Right atrium auricular region (tissue), 2 donors: ENCODE results near the gene TMEM163. TPM values are rescaled to one million over a fixed set of nuclear protein-coding genes. Genes with fewer than 3 reads are reported as not detected.
A peak's percentile ranks its signal among the peaks of the same experiment; 100 is the strongest.

Source experiments
- DNase-seq: peaks from one replicate; pipeline ENCODE4 v3.0.0-alpha.2; 2019; ENCODE audit warnings: low spot score
- H3K27ac ChIP-seq, 2 donors: fragments of 200-600 bp; sonication (generic); 1 replicate in 1 of 2; 2 replicates in 1 of 2; pipeline ENCODE4 v1.5.1; 2016 to 2019
- H3K27me3 ChIP-seq, 2 donors: fragments of 200-600 bp; sonication (generic); one replicate each; pipeline versions ENCODE4 v1.5.1 to v1.6.0; 2017 to 2019
- H3K36me3 ChIP-seq: fragments of 200-600 bp; sonication (generic); one replicate; pipeline ENCODE4 v1.5.1; 2016
- H3K4me1 ChIP-seq, 2 donors: fragments of 200-600 bp; sonication (generic); one replicate each; pipeline versions ENCODE4 v1.5.1 to v1.6.0; 2017 to 2019
- H3K4me3 ChIP-seq, 2 donors: fragments of 200-600 bp; sonication (generic); 1 replicate in 1 of 2; 2 replicates in 1 of 2; pipeline ENCODE4 v1.5.1; 2017 to 2019; ENCODE audit warnings: mild to moderate bottlenecking in 1 of 2, moderate library complexity in 1 of 2
- H3K9me3 ChIP-seq, 2 donors: fragments of 200-600 bp; sonication (generic); one replicate each; pipeline ENCODE4 v1.5.1; 2019
- total RNA-seq, 2 donors: library from RNA; depleted of rRNA; stranded (reverse); fragments of >200 nt; gene quantifications; one replicate each; pipeline ENCODE4 v1.1.0, GENCODE V29; 2016
- TF ChIP-seq, protein P1 (sequence below), 2 donors: fragments of 200-600 bp; sonication (generic); IDR thresholded peaks; one replicate each; pipeline ENCODE4 v1.5.1; 2019; ENCODE audit warnings: antibody characterized with exemption in 2 of 2

Gene TMEM163
- total RNA-seq, 2 donors from 2014 or later: 3.1 to 8.9 TPM

DNA sequence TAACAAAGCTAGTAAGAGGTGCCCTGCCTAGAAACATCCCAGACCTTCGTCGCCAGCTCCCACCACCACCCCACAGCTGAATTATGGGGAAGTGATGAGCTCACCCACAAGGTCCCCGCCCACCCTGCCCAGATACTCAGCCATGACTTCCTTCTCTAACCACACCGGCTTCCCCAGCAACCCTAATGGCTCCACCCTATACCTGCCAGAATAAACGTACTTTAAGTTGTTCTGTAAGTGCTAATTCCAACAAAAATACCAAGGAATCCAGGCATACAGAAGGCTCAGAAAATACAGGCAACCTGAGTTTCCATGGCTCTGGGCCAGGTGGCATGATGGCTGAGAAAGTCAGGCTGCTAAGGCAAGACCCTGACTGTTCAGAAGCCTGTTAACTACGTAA is 39.1 kb downstream of the TMEM163 start:
- Histone ChIP-seq H3K36me3 (no peaks in the 10 kb centered on the region), H3K27me3 (no peaks in the 10 kb centered on the region), H3K4me3 (no peak overlapping the region), H3K4me1 (peaks cover 0 to 37% of the 10 kb centered on the region in 2 donors), H3K27ac (no peak overlapping the region), H3K9me3 (no peaks in the 10 kb centered on the region)
- DNase-seq: no peak
- TF ChIP-seq, protein P1, sequence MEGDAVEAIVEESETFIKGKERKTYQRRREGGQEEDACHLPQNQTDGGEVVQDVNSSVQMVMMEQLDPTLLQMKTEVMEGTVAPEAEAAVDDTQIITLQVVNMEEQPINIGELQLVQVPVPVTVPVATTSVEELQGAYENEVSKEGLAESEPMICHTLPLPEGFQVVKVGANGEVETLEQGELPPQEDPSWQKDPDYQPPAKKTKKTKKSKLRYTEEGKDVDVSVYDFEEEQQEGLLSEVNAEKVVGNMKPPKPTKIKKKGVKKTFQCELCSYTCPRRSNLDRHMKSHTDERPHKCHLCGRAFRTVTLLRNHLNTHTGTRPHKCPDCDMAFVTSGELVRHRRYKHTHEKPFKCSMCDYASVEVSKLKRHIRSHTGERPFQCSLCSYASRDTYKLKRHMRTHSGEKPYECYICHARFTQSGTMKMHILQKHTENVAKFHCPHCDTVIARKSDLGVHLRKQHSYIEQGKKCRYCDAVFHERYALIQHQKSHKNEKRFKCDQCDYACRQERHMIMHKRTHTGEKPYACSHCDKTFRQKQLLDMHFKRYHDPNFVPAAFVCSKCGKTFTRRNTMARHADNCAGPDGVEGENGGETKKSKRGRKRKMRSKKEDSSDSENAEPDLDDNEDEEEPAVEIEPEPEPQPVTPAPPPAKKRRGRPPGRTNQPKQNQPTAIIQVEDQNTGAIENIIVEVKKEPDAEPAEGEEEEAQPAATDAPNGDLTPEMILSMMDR (IDR thresholded peaks at IDR 0.05): no peak

DNA sequence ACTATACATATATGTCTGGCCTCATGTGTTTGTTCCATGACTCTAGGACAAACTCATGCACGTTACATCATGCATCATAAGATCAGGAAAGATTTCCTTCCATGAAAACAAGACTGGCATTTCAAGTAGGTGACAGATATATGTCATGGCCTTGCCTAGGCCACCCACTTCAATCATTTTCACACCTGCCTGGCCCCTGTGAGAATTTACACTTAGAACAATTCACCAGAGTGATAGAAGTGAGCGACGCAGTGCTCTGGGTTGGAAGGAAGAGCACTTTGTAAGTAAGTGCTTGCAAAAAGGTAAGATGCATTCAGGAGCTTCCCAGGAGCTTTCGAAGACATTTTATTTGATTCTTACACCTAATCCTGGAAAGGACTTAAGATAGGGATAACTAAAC is 39.5 kb downstream of the TMEM163 start:
- no peak for DNase-seq
- H3K27me3 ChIP-seq: no peaks in the 10 kb centered on the region
- H3K4me3 ChIP-seq: no peak overlapping the region
- H3K27ac ChIP-seq: peak overlapping the region in 1 of 2 donors; percentile 70
- TF ChIP-seq, protein P1 (IDR thresholded peaks at IDR 0.05): no peak
- H3K36me3 ChIP-seq: no peaks in the 10 kb centered on the region
- H3K9me3 ChIP-seq: no peaks in the 10 kb centered on the region
- peaks cover 0 to 37% of the 10 kb centered on the region in 2 donors for H3K4me1 ChIP-seq

DNA sequence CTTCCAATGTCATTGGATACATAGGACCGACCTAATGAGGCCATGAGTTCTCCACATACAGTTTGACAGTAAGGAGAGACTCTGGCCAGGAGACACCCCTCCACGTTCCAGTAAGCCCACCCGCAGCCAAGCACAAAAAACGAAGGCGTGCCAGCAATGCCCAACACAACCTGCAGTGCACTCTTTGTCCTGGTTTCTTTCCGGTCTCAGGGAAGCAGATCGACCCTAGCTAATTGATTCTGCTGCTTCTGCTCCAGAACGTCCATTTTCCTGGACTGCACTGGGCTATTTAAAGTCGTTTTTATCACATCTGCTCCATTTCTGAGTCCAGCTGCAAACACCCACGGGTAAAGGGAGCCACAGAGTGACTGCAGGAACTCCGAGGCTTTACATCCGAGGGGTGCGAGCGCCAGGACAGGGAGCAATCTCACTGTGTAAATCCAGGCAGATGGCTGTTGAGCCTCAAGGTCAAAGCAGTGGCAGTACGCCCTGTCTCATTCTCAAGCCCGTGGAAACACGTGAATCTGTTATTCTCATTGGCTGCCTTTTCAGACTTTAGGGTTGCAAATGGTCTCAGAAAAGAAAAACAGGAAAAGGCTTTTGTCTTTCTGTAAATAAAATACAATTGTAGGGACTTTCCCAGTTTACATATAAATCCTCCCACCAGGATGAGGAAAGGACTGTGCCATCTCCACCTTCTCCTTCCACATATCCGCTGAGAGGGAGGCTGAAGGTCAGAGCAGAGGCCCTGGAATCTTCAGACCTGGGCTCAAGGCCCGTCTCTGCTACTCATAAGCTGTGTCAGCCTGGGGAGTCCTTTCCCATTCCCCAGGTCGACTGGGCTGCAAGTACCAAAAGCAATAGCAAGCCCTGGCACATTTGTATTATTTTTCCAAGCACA is 40.7 kb downstream of the TMEM163 start:
- no peaks in the 10 kb centered on the region for H3K36me3 ChIP-seq
- no peak overlapping the region for H3K4me3 ChIP-seq
- TF ChIP-seq, protein P1 (IDR thresholded peaks at IDR 0.05): no peak
- no peak for DNase-seq
- H3K27me3 ChIP-seq: no peaks in the 10 kb centered on the region
- H3K27ac ChIP-seq: peak overlapping the region; percentile 43 to 70
- peaks cover 0 to 32% of the 10 kb centered on the region in 2 donors for H3K4me1 ChIP-seq
- no peaks in the 10 kb centered on the region for H3K9me3 ChIP-seq

DNA sequence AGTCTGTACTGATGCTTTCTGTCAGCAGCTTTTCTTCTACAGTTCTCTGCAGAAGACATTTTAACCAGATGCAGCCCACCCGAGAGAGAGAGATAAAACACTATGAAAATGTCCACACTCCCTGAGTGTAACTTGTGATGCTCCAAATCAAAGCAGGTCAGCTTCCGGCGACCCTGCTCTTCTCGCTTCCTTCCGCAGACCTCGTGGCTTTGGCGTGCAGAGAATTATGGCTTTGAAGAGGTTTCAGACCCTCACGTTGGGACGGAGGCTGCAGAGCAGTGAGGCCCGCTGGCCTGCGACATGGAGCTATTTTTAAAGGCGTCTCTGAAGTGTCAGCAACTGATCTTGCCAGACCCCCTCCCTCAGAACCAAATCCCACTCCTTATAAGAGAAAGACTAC is 41.8 kb downstream of the TMEM163 start:
- Histone ChIP-seq H3K4me3 (no peak overlapping the region), H3K4me1 (peaks cover 0 to 21% of the 10 kb centered on the region in 2 donors), H3K9me3 (no peaks in the 10 kb centered on the region), H3K27me3 (no peaks in the 10 kb centered on the region), H3K36me3 (no peaks in the 10 kb centered on the region), H3K27ac (peak overlapping the region; percentile 43 to 70)
- TF ChIP-seq, protein P1 (IDR thresholded peaks at IDR 0.05): no peak
- DNase-seq: no peak

DNA sequence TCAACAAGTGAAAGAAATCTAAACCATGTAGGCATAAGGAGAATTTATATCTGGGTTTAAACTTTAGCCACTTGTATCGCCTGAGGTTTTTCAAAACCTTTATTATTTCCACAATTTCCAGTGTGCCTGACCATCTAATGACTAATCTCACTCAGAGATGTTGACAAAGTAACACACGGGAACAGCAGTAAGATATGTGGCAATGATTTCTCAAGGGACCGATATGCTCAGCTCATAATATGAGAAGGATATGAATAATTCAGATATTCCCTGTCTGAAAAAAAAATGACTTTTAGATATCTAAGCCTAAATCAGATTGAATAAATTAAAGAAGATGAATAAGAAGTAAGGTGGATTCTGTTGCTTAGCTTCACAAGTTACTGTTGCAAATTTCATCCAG is 43.5 kb downstream of the TMEM163 start:
- H3K4me3 ChIP-seq: no peak overlapping the region
- H3K4me1 ChIP-seq: peaks cover 0 to 18% of the 10 kb centered on the region in 2 donors
- no peaks in the 10 kb centered on the region for H3K27me3 ChIP-seq
- TF ChIP-seq, protein P1 (IDR thresholded peaks at IDR 0.05): no peak
- no peak overlapping the region for H3K27ac ChIP-seq
- DNase-seq: no peak
- H3K36me3 ChIP-seq: no peaks in the 10 kb centered on the region
- H3K9me3 ChIP-seq: no peaks in the 10 kb centered on the region
